CD1c-positive myeloid dendritic cell (primary cell): Measurements from ENCODE around the gene GABBR2.
A peak's percentile ranks its signal among the peaks of the same experiment; 100 is the strongest.
"Not testable (repeated sequence)": the region's sequence is repeated elsewhere in the genome, so short reads cannot be mapped to it uniquely, and the experiment has no call there.

Experiments
- DNase-seq: peaks from one replicate; pipeline ENCODE4 v3.0.0-alpha.2; 2016; ENCODE audit errors: extremely low spot score

Gene GABBR2

DNA sequence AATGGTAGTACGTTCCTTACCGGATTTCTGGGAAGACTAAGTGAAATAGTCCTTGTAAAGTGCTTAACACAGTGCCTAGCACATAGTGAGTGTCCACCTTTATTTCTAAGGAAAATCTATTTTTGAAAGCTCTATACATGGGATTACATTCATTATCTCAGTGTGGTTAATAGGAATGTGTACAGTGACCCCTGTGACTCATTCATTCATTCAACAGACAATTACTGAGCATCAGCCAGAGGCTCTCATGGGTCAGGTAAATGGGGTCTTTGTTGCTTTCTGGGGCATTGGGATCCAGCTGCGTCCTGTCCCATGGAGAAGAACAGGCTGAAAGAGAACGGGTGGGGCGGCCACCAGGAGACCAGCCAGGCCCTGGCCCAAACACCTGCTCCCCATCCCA, 227.1 kb downstream of the GABBR2 start:
- DNase-seq: no peak

DNA sequence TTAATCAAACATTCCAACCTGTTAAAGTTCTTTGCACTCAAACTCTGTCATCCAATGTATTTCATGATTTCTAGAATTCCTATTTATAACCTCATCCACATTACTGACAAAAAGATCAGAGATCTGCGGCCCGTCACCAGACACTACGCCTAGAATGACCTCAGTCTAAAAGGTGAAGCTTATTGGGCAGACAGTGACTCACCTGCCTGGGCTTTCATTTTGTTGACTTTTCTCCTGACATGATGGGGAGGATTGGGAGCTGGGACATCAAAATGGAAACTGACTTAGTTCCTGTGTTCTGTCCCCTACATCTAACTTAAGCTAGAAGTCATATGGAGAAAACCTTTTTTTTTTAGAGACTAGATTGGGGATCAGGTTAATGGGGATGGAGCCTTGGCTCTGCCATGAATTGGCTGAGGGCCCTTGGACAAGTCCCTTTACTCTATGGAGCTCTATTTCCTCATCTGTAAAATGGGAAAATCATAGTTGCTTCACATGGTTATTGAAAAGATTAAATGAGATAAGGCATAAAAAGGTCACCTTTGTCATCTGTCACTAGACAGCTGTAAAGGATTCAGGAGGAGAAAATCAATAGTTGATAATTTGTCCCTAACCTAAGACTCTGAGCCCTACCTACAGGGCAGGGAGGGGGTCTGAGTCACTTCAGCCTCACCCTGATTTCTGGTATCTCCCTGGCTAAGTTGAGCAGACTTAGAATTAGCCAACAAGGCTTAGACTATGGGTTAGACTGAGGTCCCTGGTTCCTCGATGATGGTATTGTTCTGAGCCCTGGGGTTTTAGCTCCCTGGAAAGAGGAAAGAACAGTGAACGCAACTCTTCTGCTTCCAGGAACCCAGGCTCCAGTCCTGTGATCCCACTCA, 228.5 kb downstream of the GABBR2 start:
- no peak for DNase-seq

DNA sequence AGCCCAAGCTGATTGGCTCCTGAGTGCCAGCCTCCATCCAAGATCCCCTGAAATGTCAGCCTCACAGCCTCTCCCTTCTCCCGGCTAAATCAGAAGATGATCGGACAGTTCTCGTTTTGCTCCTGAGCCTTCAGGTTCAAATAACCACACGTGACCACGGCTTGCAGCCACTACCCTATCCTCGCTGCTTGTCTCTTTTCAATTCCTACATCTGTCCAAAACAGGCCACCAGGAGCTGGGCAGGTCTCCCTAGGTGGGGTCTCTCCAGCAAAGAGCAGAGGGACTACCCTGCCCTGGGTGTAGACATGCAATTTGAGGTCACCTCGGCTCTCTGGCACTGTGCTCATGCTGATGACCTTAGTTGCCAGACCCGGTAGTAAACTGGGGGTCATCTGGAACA, 229.3 kb downstream of the GABBR2 start:
- DNase-seq: no peak

DNA sequence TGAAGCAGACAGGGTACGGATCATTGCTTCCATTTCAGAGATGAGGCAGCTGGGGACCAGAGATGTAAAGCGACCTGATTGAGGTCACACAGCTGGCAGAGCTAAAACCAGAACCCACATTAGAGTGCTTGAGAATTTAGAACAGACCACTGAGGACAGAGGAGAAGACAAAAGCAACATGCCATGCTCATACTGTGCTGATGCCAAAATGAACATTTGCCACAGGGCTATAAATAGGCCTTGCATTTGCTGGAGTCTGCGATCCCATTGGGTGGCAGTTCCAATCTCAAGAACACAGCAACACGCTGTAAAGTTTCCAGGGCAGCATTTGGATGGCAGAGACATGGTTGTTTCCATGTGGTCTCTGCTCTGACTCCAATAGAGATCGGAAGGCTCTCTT, 230.9 kb downstream of the GABBR2 start:
- no peak for DNase-seq

DNA sequence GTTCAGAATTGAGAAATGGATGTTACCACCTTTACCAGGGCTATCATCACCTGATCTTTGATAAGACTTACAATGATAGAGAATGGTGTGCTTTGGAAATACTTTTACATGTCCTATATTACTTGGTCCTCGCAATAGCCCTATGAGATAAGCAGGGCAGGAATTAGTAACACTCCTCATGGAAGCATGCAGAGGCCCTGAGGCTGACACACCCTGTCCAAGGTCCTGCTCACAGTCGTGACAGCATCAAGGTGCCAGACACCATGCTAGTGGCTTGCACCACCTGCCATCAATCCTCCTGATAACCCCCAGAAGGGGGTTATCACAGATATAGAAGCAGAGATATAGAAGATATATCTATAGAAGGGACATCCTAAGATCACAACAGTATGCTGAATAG, 236.5 kb downstream of the GABBR2 start:
- DNase-seq: no peak

DNA sequence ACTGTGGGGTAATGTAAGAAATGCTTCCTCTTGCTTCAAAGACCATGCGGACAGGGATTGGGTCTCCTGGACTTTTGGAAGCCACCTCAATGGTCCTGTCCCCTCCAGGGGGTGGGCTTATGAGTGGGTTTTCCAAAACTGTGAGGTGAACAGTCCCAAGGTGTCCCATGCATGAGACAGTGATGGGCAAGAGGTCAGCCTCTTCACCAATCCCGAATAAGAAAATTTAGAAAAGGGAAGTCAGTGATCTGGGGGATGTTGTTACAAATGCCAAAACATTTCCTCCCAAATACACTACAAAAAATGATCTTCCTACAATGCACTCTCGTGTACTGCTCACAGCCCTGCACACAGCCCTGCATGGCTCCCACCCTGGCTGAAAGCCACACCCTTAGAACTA, 237.6 kb downstream of the GABBR2 start:
- DNase-seq: no peak

DNA sequence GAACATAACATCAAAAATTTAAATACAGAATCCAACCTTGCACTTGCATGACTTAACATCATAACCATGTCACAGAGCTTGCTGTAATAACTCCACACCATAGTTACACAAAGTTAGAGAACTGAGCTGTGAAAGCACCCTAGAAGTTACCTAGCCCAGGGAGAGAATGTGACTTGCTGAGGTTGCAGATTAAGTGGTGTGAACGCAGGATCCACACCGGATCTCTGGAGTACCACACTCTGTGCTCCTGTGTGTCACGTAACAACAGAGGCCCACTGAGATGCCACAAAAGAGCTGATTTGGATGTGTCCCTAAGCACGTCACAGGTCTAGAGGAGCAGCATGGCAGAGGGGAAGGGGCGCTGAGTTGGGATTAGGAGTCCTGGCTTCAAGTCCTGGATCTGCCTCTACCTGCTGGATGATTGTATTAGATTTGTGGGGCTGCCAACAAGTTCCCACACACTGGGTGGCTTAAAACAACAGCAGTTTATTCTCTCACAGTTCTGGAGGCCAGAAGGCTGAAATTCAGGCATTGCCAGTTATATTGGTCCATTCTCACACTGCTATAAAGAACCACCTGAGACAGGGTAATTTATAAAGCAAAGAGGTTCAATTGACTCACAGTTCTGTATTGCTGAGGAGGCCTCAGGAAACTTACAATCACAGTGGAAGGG, 240.0 kb downstream of the GABBR2 start:
- no peak for DNase-seq

DNA sequence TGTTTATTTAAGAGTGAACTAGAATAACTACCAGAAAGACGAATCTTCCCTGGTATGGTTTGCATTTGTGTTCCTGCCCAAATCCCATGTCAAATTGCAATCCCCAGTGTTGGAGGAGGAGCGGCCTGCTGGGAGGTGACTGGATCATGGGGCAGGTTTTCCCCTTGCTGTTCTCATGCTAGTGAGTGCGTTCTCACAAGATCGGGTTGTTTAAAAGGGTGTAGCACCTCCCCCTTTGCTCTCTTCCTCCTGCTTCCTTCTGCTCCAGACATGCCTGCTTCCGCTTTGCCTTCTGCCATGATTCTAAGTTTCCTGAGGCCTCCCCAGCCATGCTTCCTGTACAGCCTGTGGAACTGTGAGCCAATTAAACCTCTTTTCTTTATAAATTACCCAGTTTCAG, 242.9 kb downstream of the GABBR2 start:
- no peak for DNase-seq

DNA sequence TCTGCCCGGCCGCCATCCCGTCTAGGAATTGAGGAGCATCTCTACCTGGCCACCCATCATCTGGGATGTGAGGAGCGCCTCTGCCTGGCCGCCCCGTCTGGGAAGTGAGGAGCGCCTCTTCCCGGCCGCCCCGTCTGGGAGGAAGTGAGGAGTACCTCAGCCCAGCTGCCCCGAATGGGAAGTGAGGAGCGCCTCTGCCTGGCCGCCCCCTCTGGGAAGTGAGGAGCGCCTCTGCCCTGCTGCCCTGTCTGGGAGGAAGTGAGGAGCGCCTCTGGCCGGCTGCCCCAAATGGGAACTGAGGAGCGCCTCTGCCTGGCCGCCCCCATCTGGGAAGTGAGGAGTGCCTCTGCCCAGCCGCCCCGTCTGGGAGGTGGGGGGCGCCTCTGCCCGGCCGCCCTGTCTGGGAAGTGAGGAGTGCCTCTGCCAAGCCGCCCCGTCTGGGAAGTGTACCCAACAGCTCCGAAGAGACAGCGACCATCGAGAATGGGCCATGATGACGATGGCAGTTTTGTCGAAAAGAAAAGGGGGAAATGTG, 244.5 kb downstream of the GABBR2 start:
- not testable (repeated sequence) for DNase-seq

DNA sequence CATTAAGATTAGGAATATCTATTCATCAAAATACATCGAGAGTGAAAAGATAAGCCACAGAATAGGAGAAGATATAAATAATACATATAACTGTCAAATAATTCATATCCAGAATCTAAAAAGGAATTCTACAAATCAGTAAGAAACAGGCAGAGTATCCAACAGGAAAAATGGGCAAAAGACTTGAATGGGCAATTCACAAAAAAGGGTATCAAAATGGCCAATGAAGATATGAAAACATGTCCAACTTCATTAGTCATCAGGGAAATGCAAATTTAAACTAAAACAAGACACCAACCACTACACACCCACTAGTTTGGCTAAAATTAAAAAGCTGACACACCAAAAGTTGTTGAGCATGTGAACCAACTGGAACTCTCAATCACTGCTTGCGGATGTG, 246.4 kb downstream of the GABBR2 start:
- DNase-seq: no peak

DNA sequence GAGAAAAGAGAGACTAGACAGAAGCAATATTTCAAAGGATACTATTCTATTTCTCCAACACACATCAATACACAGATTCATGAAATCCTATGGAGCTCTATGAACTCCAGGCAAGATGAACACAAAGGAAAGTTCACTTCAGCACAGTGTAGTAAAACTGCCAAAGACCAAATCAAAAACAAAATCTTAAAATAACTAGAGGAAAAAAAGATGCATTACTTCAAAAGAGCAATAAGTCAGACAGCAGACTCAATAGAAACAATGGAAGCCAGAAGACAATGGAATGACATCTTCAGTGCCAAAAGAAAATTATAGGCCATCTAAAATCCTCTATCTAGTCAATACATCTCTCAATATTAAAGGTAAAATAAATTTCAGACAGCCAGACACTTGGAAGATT, 248.0 kb downstream of the GABBR2 start:
- DNase-seq: no peak

DNA sequence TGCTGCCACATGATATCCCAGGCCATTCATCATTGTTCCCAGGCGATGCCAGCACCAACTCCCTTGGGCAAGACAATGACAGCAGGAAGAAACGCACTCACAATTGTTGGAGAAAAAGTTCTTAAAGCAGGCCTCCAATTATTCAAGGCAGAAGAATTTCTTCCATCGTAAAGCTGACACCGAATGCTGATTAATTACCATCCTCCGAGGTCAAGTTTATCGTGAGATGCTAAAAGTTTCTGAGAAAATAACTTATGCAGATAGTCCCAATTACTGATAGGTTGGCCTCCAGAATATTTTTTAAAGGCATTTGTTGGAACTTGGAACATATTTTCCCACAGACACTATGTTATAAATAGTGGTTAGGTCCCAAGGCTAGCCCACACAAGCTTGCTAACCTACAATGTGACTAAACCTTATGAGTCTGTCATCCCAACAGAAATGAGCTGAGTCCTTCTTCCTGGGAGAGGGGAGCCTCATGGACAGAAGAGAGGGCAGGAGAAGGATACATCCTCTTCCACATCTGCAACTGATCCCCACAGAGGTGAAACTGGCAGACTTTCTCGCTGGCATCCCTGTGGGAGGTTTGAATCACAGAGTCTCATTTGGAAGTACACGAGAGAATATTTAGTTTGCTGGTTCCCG, 250.9 kb downstream of the GABBR2 start:
- DNase-seq: no peak

DNA sequence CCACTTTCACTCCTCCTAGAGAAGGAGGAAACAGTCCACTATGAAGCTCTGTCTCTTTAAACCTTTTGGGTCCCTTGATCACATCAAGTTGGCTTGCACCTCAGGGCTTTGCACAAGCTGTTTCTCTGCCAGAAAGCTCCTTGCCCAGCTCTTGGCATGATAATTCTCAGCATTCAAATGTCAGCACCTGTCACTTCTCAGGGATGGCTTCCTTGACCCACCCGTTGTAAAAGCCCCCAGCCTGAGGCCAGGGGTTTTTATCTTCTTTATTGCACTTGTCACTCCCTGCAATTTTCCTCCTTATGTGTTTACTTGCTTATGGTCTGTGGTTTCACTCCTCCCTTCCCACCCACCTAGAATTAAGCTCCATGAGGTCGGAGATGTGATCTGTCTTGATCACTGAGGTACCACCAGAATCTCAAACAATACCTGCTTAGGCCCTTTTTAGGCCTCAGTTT, 252.6 kb downstream of the GABBR2 start:
- no peak for DNase-seq

DNA sequence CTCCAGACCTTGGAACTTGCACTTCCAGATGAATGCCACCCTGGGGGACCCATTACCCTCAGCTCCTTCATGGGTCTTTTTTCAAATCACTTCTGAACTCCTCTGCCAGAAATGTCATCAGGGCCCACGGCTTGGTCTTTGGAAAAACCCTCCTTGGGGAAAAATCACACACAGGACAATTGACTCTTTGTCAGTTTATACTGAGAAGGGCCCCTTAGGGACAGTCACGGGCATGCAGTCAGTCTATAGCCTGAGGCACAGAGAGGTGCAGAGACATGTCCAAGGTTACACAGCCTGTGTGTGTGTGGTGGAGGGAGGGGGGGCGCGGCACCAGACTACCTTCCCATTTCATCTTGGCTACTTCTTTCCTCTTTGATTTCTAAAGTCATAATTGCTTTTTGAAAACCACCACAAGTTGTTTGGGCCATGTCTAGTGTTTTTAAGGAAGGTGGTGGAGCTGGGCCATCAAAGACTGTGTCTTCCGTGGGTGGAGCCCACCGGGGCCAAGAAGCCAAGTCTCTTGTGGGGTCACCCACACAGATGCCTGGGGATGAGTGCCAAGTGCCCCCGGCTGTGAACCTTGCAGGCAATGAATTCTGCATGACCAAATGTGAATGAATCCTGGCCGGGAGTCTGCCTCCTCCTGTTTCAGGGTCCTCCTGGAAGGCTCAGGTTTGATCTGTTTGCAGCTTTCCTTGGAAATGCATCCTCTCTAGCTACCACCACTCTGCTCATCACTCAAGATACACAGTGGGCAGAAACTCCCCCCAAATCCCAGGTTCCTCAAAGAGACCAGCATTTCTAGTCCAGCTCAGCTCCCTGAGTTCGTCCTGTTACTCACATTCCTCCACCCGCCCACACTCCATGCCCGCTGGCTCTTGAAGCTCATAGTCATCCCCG, 253.2 kb downstream of the GABBR2 start:
- peak; percentile 1 for DNase-seq

DNA sequence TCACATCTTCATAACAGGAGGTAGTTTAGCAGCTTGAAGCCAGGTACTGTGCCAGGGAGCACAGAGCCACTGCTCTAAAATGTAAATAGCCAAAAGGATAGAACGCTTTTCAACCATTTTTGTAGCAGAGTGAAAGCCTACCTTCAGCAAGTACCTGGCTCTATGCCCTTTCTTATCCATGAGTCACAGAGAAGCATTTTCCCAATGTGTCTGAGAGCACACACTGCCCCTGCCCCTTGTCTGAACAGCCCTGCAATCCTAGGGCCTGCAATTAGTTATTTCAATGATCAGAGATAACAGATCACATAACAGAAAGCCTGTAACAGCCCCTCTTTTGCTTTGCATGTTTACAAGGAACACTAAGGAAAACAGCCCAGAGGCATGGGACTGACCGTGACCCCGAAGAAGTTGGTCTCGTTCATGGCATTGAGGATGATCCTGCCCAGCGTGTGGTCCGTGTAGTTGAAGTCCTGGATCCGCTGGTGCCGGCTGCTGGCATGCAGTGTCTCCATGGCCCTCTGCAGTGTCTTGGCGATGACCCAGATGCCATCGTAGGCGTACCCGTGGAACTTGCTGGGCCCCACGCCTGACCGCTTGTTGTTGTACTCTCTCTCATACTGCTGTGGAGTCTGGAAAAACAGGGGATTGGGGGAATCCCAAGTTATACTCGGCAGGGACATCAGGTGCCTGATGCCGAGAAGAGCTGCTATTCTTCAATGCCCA, 255.0 kb downstream of the GABBR2 start:
- no peak for DNase-seq

DNA sequence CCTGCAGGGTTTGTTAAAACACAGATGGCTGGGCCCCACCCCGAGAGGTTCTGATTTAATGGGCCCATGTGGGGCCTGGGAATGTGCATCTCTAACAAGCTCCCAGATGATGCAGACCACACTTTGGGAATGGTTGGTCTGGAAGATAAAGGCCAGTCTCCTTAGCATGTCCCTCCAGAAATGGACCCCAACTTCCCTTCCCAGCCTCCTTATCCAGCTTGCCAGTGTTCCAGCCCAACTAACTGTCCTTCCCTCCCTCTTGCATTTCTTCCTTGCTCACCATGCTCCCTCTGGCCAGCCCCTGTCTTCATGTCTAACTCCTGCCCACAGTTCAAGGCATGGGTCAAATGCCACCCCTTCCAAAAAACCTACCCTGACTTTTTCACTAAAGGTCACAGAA, 257.2 kb downstream of the GABBR2 start:
- DNase-seq: no peak

DNA sequence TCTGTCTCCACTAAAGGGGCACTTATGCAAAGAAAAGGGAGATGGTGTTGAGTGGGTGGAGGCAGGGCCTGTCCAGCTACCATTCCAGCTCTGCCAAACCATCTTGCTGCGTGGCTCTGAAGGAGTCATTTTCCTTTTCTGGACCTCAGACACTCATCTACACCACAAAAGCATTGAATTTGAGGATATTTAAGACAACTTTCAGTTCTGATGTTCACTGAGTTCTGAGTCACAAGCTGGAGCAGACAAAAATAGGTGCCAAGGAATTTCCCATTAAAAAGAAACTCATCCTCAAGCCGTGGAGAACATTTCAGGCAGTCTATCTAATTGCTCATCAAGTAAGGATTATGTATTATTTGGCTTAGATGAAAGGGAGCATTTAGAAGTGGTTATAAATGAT, 258.2 kb downstream of the GABBR2 start:
- no peak for DNase-seq

DNA sequence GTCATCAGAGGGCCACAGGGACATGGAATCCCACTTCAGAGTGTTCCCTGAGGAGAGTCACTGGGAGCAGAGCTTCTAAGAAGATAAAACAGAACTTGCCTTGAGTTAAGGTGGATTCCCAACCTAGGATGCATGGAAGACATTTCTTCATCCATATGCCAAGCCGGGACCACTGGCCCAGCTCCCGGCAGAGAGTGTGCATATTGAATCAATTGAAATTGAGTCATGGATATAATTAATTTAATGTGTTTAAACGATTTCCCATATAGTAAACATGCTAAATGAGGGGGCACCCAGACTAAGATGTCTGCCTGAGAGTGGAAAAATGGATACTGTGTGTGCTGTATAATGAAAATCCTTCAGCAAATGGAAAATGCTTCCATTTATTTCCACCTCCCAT, 258.9 kb downstream of the GABBR2 start:
- DNase-seq: no peak

DNA sequence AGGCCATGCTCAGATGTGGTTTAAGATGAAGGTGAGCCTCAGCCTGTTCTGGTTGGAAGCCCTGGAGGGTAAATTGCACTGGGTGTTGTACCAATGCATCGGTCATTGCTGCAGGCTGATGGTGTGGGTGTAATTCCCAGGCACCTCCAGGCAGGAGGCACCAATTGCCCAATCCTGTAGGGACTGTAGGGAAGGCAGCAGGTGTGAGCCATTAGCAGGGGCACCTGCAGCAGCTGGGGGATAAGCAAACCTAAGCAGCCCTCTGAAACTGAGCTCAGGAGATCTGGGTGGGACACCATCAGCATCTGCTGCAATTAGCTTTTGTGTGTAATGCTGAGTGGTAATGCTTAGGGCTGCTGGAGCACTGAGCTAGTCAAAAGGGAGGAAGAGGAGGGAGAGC, 263.2 kb downstream of the GABBR2 start:
- no peak for DNase-seq

DNA sequence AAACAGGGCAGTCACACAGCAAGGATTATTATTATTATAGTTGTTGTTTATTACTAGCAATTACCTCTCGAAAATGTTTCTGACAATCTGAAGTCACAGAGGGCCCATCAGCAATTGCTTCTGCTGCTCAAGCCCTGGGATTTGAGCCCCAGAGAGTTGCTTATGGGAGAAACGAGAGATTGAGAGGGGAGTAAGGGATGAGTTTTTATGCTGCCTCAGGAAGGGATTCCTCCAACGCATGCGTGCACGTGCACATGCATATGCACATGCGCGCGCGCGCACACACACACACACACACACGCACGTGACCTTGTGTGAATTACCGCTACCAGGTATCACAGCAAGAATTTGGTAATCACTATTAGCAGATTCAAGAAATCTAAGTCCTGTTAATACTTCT, 264.1 kb downstream of the GABBR2 start:
- no peak for DNase-seq

DNA sequence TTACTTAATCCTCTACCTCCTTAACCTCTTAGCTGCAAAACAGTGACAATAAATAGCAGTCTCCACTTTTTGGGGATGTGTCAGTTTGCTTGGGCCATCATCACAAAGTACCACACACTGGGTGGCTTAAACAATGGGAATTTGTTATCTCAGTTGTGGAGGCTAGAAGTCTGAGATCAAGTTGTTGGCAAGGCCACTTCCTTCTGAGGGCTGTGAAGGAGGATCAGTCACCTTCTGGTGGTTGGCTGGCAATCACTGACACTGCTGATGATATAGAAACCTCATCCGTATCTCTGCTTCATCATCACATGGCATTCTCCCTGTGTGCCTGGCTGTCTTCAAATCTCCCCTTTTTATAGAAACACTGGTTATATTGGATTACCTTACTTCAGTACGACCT, 266.2 kb downstream of the GABBR2 start:
- no peak for DNase-seq
